HG03045 (cell line): Measurements from ENCODE around the gene HOXA11.

Source experiments
- ATAC-seq: cut with Tn5 transposase; IDR thresholded peaks from one replicate; pipeline ENCODE4 v1.9.1; 2021; ENCODE audit warnings: mild to moderate bottlenecking, moderate library complexity; ENCODE audit not compliant: unreplicated experiment

Gene HOXA11

DNA sequence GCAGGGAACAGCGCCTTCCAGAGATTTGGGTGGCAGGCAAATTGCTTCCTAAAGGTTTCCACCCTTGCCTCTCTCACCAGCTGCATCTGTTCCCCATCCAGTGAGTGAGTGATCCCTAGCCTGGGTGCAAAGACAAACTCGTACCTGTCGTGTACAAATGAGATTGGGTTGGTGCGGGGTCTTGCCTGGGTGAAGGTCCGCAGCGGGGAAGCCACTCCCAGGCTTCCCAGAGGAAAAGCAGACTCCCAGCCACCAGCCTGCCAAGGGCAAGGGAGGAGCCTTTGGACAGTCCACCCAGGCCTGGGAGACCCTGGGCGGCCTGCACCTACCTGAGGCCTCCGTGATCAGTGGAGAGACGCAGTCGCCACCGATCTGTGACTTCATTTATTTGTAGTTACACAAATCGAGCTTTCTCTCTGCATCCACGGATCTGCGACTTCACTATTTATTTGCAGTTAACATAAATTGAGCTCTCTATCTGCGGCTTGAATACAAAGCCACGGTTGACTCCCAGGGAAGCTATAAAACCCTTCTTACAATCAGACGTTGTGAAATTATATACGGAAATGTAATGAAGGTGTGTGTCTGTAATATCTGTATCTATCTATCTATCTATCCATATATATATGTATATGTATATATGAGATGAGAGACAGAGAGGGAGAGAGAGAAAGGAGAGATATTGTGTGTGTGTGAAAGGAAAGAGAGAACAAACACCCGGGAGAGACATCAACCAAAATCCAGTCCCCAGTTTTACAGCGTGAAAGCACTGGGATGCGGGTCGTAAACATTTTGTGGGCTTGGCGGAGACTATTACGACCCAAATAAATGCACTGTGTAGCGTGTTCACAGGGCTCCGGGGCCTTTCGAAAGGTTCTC is 25.5 kb downstream of the HOXA11 start:
- no peak for ATAC-seq

DNA sequence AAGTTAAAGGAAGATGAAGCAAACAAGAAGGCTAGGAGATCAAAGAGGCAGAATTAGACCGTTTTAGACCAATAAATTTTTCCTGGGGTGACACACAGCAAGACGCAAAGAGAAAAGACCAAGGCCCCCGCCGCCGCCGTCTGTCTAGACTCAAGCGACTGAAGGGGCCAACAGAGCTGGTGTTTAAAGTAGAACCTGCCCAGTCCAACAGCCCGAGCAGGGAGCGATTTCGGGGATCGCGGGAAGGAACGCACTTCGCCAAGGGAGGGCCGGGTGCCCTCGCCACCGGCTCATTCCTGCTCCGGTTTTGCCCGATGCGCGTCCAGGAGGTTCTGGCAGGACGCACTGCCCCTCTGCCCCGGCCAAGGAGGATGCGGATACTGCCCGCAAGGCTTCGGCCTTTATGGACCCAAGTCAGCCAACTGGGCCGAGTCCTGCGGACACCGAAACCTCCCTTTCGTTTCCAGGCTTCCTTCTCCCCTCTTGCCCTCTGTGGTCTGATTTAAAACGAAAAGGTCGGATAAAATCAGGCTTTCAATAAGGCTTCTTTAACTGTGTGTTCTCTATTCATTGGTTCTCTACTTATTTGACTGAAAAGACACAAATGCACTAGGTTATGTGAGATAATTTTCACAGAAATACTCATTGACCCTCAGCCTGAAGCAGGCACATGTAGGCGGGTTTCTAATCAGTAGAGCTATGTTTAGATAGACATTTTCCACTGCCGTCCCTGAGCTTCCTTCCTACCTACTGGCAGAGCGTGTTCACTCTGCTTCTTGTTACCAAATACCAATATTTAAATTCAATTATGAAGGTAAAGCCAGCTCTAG is 26.4 kb downstream of the HOXA11 start:
- no peak for ATAC-seq

DNA sequence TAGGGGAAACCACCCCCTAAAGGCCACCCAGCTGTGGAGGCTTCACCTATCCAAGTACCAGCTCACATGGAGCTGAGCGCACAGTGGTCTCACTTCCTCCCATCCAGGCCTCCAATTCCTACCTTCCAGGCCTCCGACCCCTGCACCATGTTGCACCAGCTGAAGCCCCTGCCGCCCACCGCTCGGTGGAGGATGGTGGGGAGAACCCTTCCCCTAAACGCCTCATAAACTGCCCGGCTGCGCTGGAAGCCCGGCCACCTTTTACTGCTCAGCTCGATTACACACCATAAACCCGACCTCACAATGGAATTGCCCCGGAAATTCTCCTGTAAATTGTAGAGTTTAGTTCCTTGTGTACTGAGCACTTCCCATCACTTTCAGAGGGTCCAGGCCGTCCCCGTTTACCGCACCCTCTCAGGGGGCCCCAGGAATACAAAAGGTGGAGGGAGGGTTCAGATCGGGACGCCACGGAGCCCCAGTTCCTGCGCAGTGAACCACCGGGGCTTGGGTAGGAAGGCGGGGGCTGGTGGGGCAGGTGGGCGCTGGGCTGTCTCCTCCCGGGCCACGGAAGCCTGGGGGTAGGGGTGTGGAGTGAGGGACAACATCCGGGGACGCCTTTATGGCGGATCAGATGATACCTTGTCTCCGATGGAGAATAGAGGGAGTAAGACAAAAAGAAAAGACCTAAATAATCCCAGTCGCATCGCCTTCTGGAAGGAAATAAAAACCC is 27.2 kb downstream of the HOXA11 start:
- no peak for ATAC-seq

DNA sequence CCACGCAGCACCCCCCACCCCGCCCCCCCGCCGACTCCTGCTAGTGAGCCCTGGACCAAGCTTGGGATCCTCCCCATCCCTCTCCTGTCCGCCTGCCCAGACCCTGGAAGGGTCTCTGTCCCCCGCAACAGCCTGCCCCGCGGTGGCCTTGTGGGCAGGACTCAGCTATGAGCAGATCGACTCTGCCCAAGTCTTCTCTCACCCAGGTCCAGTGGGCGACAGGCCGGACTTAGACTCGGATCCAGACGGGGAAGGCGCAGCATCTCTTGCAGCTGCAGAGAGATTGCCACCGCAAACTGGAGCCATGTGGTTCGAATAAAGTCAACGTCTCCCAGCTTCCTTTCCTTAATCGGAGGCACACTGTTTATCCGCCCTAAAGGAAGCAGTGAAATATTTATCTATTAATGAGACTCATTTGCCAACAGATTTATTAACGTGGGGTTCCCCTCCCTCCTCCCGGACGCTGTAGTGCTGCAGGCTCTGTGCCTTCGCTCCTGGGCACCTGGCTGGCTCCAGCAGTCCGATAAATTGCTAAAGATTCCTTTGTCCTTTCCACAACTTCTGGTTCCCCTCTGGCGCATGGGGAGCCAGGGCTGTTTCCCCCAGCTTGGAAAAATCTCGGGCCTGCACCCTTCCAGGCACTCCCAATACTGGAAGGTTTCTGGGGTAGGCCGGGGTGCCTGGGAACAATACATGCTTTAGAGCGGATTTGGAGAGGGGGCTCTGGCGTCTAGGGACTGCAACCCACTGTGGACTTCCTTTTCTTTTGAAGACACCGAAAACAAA is 27.9 kb downstream of the HOXA11 start:
- ATAC-seq, result no peak

DNA sequence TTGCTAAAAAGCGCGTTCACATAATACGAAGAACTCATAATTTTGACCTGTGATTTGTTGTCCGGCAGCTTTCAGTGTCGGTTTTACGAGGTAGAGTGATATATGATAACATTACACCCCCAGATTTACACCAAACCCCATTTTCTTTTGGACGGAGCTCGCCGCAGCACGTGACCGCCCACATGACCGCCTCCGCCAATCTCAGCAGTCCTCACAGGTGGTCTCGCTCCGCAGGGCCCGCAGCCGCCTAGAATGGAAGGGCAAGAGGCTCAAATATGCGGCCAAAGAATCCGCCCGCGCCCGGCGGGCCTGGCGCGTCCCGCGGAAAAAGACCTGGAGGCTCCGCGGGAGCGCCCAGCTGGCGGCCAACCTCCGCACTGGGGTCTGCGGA is 28.5 kb downstream of the HOXA11 start, which contains the start of gene HOXA7:
TSS of gene HOXA7 (minus strand) at position 168 of the 391 bp plus-strand sequence. CDS start at position 38, 130 bp downstream.
- ATAC-seq, result no peak

DNA sequence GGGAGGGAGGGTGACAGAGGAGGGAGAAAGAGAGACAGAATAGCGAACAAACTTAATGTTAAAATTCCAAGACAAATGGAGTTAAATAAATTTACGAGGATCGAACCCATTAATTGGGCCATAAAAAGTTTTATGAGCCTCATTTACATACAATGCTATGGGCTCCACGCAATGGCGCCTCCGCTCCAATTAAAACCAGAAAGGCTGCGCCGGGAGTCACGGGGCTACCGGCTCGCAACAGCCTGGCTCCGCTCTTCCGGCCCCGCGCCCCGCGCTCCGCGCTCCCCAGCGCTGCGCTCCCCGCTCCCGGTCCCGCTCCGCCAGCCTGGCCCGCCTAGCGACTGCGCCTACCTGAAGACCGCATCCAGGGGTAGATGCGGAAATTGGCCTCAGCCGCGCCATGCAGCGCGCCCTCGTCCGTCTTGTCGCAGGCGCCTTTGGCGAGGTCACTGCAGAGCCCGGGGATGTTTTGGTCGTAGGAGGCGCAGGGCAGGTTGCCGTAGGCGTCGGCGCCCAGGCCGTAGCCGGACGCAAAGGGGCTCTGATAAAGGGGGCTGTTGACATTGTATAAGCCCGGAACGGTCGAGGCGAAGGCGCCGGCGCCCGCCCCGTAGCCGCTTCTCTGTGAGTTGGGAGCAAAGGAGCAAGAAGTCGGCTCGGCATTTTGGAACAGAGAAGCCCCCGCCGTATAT is 29.1 kb downstream of the HOXA11 start:
- ATAC-seq, result no peak

DNA sequence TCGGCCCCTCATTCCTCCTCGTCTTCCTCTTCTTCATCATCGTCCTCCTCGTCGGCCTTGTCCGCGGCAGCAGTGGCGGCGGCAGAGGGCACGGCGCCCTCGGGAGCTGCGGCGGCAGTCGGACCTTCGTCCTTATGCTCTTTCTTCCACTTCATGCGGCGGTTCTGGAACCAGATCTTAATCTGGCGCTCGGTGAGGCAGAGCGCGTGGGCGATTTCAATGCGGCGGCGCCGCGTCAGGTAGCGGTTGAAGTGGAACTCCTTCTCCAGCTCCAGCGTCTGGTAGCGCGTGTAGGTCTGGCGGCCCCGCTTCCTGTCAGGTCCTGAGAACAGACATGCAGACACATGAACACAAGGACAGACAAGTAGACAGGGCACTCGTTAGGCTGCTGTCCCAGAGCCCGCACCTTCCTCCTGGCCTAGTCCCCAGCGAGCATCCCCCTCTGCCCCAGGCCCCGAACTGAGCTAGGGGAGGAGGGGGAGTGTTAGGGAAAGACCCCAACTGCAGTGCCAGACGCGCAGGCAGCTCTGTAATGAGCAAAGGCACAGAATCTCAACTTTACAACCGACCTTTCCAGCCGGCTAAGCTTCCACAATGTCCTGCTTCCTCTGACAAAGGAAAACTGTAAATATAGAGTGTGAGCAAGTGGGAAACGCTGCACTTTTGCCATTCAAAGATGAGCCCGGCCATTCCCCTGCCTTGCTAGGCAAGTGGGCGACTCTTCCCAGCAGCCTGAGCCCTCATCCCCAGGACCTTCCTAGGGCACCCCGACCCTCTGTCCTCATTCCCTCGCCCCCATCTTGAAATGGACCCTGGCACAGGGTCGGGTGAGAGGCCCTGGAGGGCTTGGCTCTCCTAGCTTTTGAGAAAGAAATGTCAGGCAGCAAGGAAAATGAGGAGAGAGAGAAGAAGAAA is 29.9 kb downstream of the HOXA11 start:
- ATAC-seq, result no peak

DNA sequence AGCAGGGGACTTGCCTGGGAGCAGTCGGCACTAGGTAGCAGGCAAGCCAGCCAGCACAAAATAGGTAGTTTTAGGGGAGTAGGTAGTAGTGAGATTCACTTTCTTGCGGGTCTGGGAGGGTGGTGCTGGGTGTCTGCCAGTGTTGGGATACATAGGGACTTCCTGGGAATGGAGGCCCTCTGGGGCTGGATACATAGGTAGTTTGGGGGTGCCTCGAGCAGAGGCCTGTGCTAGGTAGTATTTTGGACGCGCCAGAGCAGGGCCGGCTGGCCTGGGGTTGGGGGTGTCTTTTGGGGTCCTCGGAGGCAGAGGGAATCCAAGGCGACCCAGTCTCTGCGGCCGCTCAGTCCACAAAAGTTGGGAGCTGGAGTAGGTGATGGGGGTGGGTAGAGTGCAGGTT is 30.7 kb downstream of the HOXA11 start:
- no peak for ATAC-seq

DNA sequence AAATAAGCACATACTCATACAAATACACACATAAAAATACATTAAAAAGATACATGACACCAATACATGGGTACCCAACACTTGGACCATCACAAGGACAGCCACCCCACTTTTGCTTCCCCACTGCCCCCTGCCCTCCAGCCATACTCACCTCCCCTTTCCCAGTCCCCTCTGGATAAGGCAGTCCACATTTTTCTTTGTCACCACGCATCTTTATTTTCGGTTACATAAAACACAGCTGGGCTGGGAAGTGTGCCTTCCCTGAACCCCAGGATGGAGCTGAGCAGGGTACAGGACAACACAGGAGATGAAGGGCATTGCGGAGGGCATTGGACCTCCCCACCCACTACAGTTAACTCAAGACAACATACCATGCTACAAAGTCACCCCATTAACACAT is 31.5 kb downstream of the HOXA11 start:
- ATAC-seq, result no peak

DNA sequence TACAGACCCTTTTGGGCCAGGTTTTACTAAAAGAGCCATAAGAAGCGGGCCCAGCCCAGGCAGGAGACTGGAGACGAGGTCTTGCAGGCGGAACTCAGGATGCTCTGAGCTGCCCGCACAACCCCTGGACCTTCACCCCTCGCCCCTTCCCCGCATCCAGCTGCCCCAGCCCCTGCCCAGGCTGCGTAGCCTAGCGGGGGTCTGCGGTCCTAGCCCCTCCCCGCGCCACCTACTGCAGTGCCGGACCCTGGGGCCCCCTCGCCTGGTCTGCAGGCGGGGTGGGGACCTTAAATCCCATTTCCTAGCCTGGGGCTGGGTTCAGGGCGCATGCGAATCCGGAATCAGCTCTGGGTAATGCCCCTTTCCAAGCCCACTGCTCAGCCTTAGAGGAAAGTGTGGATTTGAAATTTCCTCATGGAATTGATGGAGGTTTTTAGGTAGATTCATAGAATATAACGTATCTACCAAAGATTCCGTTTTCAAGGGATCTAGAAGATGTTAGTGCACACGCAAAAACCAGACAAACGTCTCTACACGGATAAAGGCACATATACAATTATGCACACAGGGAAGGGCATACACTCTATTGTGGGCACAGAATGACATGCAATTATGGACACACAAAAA is 32.1 kb downstream of the HOXA11 start:
- ATAC-seq, result no peak

DNA sequence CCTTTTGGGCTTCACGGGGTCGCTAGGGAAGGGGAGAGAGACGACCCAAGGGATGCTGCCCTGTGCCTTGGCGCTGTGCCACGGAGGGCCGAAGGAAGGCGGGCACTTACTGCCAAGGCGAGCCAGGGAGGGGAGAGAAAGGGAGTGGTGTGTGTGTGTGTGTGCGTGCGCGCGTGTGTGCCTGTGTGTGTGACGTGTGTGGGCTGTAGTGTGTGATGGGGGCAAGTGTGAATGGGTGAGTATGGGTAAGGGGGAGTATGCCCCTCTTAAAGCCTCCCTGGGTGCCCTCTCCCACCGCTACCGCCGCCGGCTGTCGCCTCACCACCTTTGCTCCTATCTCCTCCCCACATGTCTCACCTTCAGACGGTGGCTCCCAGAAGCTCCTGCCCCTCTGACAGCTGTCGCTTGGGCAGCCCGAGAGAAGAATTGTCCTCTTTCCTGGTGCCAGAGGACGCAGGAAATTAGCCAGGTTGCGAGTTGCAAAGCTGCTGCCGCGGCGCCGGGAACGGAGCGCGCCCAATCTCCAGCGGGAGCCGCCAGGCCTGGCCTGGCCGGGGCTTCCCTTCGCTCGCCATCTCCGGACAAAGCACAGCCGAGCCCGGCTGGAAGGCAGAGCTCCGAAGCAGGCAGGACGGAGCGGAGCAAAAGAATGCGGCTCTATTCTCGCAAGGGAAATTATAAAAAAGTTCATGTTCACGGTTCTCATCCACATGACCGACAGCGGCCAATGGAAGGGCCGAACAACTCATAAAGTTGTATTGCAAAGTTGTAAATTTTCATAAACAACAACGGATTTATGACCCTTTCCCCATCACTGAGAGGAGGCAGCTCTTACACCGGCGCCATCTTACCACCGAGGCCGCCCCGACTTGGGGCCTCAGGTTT is 32.9 kb downstream of the HOXA11 start, which contains the start of gene HOXA3:
TSS of gene HOXA3 (minus strand) at position 653 of the 885 bp plus-strand sequence. CDS start 41,943 bp downstream, outside the sequence.
- ATAC-seq, result no peak

DNA sequence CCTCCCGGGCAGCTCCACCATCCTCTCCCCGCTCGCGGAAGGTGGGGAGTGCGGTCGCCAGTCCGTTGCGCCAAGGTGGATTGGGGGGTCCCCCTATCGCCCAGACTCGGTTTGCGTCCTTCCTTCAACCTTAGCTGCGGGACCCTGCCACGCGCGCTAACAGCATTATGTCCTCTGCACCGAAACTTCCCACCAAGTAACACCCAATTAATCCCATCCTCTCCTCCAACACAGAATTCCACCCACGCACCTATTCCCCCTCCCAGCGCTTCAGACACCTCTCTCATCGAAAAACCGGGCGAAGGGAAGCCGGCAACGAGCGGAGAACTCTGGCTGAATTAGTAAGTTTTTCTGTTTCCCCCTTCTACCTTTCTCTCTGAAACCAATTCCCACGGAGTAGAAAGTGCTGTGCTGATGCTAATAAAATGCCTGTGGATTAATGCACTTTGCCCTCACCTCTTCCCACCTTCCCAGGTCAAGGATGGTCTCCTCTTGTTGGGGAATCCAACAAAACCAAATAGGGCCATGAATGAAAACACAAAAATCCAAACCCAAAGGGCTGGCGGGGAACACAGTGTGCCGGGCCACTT is 33.6 kb downstream of the HOXA11 start:
- ATAC-seq, result no peak

DNA sequence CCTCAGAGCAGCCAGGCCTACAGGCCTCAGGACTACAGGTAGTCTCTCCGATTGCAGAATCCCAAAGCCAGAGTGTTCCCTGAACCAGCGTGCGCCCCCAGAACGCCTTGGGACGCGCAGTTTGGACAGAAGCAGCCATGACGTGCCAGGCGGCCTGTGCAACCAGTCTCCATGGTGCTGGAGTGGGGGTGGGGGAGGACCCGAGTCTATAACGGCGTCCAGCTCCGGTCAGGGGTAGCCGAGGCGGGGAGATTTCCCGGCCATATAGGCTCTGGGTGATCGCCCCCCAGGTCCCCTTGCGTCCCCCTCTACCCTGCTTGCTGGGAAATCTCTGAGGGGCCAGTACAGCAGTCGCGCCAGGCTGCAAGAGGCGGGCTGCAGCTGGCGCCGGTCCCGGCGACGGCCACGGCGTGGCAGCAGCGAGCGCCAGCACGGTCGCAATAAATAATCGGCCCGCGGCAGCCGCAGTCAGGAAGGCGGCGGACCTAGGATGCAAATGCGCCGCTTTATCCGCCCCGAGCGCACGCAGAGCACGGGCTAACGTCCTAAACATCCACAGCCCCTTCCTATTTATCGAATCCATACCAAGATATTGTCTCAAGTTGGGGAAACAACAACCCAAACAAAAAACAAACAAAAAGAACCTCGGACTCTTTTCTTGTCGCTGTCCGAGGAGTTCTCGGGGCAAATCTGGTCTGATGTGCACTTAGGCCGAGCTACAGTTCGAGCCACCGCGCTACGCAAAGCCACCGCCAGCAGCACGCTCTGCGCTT is 34.3 kb downstream of the HOXA11 start:
- peak; percentile 83 for ATAC-seq

DNA sequence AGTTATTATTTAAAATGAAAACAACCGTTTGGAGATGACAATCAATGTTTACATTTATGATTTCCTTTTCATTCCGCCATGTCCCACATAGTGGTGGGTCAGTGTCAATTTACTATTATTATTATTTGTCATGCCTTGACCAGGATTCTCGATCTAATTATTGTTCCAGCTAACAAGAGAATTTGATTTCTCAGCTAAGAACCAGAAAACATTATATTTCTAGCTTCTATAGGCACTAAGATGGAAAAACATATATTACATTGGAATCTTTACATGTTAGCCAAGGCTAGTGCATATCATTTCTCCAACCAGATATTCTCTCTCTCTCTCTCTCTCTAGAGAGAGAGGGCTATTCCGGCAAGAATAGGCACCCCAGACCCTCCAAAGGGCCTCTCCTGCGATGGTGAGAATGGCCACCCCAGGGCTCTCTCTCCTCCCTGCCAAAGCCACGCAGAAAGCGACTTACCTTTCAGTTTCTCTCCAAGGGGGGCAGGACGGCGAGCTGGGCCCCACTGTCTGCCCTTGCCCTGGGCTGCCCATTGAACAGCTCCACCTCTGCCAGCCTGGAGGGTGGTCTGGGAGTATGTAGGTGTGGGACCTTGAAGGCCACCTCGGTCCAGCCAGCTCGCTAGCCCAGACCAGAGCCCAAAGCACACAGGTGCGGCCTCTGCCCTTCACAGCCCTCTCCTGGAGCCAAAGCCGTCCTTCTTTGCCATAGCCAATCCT is 35.0 kb downstream of the HOXA11 start:
- no peak for ATAC-seq
